GM18858 (cell line): ENCODE results near the gene OPN4.

ENCODE experiments used
- ATAC-seq: cut with Tn5 transposase; IDR thresholded peaks from one replicate; pipeline ENCODE4 v1.9.1; 2021; ENCODE audit not compliant: unreplicated experiment

Gene OPN4

DNA sequence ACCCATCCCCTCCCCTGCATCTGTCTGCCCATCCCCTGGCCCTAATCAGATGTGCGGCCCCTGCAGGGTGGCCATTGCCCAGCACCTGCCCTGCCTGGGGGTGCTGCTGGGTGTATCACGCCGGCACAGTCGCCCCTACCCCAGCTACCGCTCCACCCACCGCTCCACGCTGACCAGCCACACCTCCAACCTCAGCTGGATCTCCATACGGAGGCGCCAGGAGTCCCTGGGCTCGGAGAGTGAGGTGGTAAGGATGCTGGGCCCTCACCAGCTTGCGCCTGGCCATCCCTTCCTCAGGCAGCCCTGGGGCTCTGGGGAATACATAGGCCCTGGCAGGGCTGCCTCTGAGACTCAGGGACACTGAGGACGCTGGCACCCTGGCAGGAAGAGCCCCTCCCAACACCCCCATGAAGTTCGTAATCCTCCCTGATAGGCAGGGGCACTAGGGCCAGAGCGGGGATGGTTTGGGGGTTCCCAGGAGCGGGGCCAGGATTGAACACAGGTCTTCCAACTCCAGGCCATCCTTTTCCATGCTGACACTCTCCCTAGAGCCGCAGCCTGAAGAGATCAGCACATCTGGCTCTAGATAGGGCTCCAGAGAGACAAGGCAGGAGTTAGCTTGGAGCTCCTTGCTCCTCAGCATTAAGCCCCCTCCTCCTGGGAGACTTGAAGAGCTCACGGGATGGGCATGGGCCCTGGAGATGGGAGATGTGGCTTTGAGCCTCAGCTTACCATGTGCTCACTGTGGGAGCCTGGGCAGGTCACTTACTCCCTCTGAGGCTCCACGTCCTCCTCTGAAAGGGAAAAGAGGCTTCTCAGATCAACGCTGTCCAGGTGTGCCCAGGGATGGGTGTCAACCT, 8.1 kb downstream of the OPN4 start:
- ATAC-seq, result no peak

DNA sequence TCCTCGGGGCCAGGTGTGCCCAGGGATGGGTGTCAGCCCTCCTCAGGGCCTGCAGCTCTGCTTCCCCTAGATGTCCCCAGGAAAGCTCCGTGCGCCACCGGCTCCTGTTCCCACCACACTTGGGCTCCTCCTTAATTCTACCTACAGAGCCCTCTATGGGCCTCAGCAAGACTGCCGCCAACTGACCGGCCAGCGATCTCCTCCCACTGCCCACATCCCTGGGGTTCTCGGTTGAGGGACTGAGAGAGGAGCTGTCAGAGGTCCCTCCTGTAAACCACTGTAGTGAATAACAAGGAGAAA, 8.6 kb downstream of the OPN4 start:
- no peak for ATAC-seq

DNA sequence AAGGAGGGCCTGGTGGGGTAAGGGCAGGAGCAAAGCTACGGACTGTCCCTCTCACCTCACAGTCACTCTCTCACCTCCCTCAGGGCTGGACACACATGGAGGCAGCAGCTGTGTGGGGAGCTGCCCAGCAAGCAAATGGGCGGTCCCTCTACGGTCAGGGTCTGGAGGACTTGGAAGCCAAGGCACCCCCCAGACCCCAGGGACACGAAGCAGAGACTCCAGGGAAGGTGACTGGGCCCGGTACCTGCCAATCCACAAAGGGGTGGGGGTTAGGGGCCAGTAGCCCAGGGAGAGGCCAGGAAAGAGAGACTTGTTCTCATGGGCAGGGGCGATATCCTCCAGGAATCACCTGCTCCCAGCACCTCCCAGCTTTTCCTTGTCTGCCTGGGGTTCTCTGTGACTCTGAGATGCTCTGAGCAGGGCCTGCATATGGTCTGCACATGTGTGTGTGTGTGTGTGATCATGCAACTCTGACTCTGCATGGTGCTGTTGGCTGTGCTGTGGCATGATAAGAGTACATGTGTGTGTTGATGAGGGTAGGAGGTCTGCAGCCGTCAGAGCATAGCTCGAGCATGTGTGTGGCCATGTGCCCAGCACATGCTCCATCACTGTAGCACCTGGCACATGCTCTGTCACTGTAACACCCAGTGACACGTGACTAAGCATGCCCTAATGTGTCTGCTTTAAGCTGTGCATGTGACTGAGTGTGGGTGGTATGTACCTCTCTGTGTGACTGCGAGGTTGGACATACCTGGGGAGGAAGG, 9.4 kb downstream of the OPN4 start:
- ATAC-seq, result no peak

DNA sequence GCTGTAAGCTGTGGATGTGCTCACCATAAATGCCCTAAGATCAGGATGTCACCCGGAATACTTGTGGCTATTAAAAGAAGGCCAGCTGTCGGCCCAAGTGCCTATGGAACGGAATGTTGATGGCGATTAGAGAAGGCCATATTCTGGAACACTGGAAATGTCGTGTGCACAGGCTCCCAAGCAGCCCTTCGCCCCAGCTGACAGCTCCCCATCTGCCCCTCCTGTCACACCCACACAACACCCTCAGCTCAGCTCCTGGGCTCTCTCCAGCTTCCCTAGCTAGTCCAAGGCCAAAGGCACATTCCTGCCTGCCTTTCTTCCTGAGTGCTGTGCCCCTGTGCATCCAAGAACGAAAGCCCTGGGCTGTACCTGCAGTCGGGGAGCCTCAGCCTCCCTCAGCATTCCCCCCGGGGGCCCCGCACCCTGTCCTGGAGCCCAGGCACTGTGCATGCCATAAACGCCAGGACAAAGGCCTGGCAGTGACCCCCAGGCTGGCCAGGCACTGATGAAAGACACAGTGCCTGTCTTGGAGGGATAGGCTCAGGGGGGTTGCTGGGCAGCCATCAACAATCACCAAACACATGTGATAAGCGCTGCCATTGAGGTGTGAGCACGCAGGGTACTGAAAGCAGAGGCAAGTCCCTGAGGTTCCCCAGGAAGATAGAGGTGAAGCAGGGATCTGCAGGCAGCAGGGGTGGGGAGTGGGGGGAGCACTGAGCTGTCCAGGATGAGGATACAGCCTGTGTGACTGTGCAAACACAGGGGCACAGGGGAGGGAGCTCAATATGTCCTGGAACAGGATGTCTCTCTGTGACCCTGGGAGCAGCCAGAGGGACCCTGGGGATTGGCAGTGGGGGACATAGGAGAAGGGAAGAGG, 10.2 kb downstream of the OPN4 start:
- ATAC-seq, result no peak

DNA sequence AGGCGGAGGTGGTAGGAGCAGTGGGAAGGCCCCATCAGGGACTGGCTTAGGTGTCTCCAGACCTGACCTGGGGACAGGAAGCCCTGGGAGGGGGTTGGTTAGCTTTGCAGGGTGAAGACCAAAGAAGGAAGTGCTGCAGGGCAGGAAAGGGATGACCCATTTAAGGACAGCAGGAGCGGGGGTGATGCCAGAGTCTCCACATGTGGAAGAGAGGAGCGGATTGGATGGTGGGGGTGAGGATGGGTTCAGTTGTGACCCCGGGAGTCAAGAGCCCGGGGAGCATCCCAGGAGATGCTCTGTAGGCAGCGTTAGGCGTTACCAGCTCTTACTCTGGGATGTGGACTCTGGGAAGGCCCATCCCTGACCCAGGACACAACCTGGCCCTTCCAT, 10.9 kb downstream of the OPN4 start:
- no peak for ATAC-seq

DNA sequence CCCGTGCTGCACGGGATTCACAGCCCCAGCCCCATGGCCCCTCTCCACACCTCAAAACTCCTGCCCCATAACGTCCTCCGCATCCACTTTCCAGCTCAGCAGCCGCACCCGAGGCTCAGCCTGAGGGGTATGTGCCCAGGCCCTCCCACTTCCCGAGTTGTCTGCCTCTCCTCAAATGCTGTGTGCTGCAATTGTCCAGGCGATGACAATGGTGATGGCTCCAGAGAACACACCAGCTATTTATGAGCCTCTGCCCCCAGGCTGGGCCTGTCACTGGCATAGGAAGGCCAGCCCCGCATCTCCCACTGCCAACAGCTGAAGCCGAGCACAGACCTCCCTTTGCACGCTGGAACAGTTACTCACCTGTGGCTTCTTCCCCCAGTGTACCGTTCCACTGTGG, 11.5 kb downstream of the OPN4 start:
- ATAC-seq, result no peak

DNA sequence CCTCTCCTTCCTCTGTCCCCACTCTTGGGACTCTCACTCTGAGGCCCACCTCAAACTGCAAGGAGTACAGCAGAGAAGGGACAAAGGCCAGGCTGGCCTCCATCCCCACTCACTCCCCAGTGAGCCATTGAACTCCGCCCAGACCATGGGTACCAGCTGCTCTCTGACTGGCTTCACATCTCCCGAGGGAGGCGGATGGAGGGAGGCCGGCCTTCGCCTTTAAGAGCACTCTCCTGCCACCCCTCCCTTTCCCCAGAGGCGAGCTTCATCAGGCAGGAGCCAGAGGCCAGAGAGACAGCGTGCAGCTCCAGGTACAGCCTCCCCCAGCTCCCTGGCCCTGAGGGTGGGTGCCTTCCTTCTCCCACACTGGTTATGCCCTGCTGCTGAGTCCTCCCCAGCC, 12.2 kb downstream of the OPN4 start:
- no peak for ATAC-seq

DNA sequence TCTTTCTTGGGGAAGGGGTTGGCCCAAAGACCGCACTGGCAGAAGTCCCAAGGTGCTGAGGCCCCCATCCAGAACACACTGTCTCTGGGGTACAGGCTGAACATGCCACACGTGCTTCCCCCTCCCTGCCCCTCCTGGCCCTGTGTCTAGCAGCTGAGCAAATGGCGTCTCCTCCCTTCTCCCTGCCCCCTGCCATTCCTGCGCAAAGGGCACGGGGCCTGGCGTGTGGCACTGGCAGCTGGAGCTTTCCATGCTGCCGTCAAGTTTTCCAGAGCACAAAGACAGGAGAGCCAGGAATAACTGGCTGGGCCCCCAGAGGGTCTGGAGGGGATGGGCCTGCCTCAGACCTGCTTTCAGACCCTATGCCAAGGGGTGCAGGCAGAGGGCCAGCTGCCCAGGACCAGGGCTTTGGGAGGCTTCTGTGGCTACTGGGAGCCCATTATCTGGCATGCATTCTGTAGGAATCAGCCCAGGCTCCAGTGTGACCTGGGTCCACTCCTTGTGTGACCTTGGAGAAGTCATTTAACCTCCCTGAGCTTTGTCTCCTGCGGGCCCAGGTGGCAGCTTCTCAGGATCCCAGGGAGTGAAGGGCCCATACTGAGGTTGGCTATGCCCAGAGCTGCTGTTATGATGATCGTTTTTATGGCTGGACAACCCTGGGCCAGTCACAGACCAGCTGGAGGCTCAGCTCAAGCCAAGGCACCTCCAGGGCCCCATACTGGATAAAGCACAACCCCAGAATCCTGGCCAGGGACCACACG, 13.3 kb downstream of the OPN4 start:
- no peak for ATAC-seq

DNA sequence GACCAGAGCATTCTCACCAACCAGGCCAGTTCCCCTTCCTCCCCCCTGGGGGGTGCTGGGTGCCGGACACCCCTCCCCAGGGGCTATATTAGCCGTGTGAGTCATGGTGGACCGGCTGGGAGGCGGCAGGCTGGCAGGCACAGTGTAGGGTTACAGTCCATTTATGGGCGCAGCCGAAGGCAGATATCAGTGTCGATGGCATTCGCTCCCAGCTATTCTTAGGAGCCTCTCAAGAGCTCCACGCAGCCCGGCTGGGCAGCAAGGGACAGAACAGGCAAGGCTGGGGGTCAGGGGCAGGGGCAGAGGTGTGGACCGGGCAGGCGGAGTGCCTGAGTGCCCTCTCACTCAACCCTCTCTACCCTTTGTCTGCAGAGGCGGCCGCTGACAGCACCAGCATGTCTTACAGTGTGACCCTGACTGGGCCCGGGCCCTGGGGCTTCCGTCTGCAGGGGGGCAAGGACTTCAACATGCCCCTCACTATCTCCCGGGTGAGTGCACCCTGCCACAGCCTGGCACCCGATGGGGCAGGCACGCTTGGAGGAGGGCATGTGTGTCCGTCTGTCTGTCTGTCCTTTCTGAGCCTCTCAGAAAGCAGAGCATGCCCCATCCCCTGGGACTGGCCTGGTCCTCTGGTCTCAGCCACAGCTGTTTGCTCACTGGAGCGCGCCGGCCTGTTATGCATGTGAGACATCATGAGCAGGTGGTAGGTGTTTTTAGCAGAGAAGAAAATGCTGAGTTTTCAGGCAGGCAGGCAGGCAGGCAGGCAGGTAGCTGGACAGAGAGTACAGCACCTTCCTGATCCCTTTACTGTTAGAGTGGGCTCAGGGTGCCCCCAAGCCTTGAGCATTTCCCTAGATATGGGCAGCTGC, 14.2 kb downstream of the OPN4 start, which contains the start of gene LDB3:
LDB3 (plus strand) TSS at position 215 of the 869 bp plus-strand sequence; CDS start at position 396, 181 bp downstream.
- peak; percentile 59 for ATAC-seq

DNA sequence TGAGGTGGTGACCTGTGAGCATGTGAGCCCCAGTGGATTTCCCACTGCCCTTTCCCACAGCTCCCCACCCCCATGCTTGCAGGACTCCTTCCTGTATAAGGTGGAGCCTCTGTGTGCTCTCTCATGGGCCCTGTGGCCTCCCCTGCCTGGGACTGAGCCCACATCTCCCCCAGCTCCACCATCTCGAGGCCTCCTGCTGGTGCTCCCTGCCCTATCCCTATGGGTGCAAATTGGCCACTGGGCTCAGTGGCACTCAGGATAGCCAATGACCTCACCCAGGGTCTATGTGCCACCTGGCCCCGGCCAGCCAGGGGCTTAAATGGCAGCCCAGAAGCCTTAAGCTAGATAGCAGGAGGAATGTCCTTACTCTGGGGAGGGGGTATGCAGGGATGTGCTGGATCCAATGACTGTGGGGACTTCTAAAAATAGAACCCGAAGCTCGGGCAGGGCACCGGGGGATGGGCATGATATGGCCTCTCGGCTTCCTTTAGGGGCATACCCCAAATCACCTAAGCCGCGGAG, 16.0 kb downstream of the OPN4 start:
- ATAC-seq, result no peak

DNA sequence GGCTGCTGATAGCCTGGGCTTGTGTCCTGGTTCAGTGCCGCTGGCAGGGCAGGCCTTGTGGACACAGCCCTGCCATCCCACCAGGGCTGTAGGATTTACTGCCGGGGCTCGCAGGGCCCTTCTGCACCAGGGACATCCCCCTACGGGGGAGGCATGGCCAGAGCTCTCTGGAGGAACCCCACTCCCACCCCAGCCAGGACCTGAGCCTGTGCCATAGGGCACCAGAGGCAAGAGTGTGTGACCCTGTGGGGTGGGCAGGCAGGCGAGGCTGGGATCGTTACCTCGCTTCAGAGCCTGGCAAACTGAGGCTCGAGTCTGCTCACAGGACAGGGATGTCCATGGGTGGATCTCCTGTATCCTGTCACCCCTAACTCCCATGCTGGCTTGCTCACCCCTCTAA, 16.5 kb downstream of the OPN4 start:
- no peak for ATAC-seq

DNA sequence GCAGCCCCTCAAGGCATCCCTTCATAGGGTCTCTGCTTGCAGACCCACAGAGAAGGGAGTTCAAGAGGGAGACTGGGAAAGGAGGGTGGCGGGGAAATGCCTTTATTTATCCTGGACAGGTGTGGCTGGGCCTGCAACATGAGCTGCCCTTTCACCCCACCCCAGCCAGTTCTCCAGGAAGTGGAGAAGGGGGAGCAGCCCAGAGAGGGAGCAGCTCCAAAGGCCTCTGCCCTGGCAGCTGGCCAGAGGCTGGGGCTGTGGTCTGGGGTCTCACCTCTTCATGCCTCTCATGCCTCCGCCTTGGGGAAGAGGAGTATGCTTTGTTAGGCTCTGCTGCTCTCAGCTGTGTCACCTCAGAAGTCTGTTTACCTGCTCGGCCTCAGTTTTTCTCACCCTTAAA, 17.1 kb downstream of the OPN4 start:
- no peak for ATAC-seq

DNA sequence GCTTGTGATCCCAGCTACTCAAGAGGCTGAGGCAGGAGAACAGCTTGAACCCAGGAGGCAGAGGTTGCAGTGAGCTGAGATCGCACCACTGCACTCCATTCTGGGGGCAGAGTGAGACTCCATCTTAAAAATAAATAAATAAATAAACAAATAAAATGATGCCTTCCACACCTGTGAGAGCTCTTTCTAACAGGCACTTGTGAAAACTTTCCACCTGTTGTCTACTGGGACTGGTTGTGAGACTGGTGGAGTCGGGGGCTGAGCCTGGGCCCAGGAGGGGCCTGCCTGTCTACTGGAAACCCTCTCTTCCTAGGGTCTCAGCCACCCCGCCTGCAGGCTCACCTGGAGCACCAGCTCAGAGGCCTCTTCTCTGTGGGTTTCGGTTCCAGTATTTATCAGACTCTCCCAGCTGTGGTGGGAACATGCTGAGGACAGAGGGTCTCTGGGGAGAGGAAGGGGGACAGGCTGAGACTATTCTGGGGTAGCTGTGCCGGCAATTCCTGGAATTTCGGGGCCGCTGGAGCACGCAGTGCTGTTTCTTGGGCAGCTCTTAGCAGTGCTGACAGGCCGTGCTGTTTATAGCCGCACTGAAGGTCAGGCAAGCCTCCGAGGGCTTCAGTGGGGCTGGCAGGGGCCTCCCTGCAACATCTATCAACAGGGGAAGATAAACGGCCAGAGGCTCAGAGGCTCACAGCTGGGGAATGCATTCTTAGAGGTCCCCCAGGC, 17.8 kb downstream of the OPN4 start:
- ATAC-seq, result no peak

DNA sequence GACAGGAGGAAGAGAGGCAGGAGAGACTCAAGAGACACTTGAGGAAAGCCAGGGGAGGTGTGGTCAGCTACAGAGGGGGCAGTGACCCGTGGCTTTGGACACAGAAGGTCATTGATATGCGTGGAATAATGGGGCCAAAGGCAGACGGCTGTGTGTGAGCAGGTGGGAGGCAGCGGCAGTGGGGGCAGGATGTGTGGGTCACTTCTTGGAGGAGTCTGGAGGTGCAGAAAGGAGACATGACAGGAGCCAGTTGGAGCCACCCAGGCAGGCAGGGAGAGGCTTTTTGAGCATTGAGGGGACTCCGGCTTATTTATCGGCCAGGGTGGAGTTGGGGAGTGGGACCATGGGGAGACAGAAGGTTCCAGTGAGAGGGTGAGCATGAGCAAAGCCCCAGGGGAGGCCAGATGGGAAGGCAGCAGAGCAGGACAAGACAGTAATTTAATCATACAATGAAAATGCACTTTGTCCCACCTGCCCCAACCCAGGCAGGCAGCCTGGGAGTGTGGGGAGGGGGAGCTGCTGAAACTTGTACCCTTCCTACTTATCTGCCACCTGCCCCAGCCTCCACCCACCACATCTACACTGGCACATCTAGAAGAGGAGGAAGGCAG, 19.0 kb downstream of the OPN4 start:
- no peak for ATAC-seq

DNA sequence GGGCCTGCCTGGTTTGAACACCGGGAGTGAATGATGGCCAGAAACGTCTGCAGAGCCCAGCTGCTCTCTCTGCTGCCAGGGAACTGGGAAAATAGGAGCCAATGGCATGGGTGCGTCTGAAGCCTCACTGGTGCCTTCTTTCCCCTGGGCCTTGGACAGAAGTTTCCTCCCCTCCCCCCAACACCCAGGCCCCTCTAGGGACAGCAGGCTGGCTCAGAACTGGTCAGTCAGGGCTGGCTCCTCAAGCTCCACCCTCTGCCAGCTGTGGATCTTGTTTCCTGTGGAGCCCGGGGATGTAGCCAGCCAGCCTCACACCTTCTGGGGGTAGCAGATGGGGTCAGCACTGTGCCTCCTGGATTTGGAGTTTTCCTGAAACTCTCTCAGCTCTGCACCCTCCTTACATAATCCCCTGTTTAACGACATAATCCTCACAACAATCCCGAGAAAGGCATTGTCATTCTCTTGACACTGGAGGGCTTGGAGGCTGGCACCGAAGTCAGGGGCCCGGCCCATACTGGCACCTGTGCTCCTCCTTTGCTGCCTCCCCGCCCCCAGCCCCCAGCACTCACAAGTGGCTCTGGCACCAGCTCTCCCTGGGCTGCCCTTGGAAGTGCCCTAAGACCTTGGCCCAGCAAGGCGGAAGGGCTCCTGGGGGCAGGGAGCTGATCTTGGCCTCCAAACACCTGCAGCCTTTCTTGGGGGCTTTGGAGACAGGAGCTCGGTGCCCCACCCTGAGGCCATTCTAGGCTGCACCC, 19.7 kb downstream of the OPN4 start:
- no peak for ATAC-seq

DNA sequence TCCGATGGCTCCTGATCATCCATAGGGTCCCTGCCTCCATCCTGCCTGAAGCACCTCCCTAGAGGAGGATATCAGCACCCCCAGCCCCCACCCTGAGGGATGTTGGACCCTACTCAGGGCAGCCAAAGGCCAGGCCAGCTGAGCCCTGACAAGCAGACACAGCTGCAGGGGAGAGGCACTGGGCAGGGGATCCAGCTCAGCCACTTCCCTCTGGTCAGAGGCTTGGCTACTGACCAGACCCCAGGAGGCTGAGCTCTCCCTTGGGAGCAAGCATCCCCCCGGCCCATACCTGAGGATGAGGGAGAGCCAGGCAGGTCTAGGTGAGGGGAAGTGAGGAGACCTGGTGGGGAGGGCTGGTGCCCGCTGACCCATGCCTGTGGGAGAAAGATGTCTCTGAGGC, 20.6 kb downstream of the OPN4 start:
- no peak for ATAC-seq

DNA sequence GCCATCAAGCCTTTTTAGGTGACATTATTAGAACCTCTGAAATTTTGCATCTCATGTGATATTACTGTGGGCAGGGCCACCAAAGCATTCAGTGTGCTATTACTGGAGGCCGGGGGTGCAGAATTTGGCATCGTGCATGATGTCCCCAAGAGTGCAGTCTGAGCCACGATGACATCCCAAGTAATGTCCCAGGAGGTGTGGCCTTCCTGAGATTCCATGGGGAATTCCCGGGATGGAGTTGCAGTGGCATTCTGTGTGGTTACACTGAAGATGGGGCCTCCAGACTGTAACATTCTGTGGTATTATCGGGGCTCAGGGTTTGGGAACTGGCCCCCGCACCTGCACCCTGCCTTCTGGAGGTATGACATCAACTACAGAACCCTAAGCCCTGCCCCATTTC, 23.0 kb downstream of the OPN4 start:
- no peak for ATAC-seq
